ENCODE results near the gene ADGRD2.

GRCh38 chr9:124453586-124454191 lies 3.4 kb downstream of the ADGRD2 start:
- TF ChIP-seq ARNT (IDR thresholded peaks at IDR 0.05) = no peak
- TF ChIP-seq FOXM1 (IDR thresholded peaks at IDR 0.05; ENCODE audit: borderline replicate concordance) = no peak
- TF ChIP-seq NFRKB (IDR thresholded peaks at IDR 0.05) = no peak
- TF ChIP-seq FOXA1 (IDR thresholded peaks at IDR 0.05) = no peak
- TF ChIP-seq ELF4 (IDR thresholded peaks at IDR 0.05) = no peak
- no peak for TF ChIP-seq SUZ12 (IDR thresholded peaks at IDR 0.05)
- TF ChIP-seq BHLHE40 (IDR thresholded peaks at IDR 0.05; ENCODE audit: borderline replicate concordance) = no peak
- no peak for TF ChIP-seq SP1 (IDR thresholded peaks at IDR 0.05)
- TF ChIP-seq PKNOX1 (IDR thresholded peaks at IDR 0.05) = no peak
- TF ChIP-seq LEF1 (IDR thresholded peaks at IDR 0.05; ENCODE audit: borderline replicate concordance) = no peak
- TF ChIP-seq FOXK2 (IDR thresholded peaks at IDR 0.05) = no peak
